Stomach smooth muscle (tissue), 2 donors: ENCODE measurements around the gene ATP9B.
"Not testable (repeated sequence)": the region's sequence is repeated elsewhere in the genome, so short reads cannot be mapped to it uniquely, and the experiment has no call there.

ENCODE experiments used
- H3K27ac ChIP-seq: one replicate; pipeline ENCODE4 v1.7.0; 2013; ENCODE audit warnings: mild to moderate bottlenecking, low read length, inconsistent platforms
- H3K27me3 ChIP-seq, 2 donors: one replicate each; pipeline ENCODE4 v1.7.0; 2013; ENCODE audit warnings: low read length in 2 of 2; ENCODE audit not compliant: insufficient read depth in 2 of 2, control insufficient read depth in 1 of 2
- H3K36me3 ChIP-seq, 2 donors: one replicate each; pipeline ENCODE4 v1.7.0; 2013; ENCODE audit warnings: low read length in 2 of 2; ENCODE audit not compliant: control insufficient read depth in 2 of 2, insufficient read depth in 2 of 2
- H3K4me1 ChIP-seq: one replicate; pipeline ENCODE4 v1.7.0; 2013; ENCODE audit warnings: low read length; ENCODE audit not compliant: control insufficient read depth, insufficient read depth
- H3K4me3 ChIP-seq, 2 donors: one replicate each; pipeline ENCODE4 v1.7.0; 2013; ENCODE audit warnings: low read length in 2 of 2
- H3K9ac ChIP-seq, 2 donors: one replicate each; pipeline ENCODE4 v1.7.0; 2013; ENCODE audit warnings: low read length in 2 of 2, mild to moderate bottlenecking in 1 of 2
- H3K9me3 ChIP-seq, 2 donors: one replicate each; pipeline ENCODE4 v1.7.0; 2013; ENCODE audit warnings: low read length in 2 of 2; ENCODE audit not compliant: control insufficient read depth in 2 of 2
- donor health status: healthy.
- donor health status: Pancreatic carcinoma.

Gene ATP9B

DNA sequence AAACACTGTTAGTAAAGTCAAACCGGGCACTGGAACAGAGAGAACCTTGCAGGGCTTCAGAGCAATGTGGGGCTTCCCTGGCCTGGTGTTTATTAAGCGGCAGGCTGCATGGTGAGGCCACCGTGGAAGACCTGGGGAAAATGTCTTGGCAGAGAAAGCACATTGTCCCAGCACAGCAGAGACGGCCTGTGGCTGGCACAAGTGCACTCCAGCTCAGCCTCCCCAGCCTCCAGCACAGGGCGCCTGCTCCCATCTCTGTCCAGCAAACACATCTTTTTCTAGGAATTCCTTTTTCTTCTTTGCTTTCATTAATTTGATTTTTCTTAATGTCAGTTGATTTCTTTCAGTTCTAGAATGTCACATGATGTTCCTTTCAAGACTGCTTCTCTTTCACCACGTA, 188.3 kb downstream of the ATP9B start:
- H3K9ac ChIP-seq: no peak overlapping the region
- H3K27me3 ChIP-seq: no peaks in the 10 kb centered on the region
- no peak overlapping the region for H3K27ac ChIP-seq
- no peaks in the 10 kb centered on the region for H3K9me3 ChIP-seq
- no peak overlapping the region for H3K4me3 ChIP-seq
- peaks cover 5% of the 10 kb centered on the region for H3K4me1 ChIP-seq
- H3K36me3 ChIP-seq: peaks cover 9 to 13% of the 10 kb centered on the region in 2 donors

DNA sequence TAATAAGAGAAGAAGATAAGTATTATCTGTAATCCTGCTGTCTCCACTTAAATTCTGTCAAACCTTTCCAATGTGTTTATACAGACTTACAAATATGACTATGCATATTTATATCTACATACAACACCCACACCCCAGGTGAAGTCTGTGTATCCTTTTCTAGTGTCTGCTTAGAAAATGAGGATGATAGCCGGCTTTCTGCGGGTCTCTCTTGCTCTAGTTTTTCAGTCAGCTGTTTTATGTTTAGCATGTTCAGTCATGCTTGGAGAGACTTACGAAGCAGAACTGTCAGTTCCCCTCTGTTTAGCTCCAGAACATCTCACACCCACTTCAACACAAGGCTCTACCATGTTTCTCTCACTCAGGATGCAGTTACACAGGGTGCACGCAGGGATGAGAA, 189.3 kb downstream of the ATP9B start:
- H3K27ac ChIP-seq: no peak overlapping the region
- H3K4me1 ChIP-seq: peaks cover 5% of the 10 kb centered on the region
- H3K9ac ChIP-seq: no peak overlapping the region
- no peaks in the 10 kb centered on the region for H3K9me3 ChIP-seq
- H3K4me3 ChIP-seq: no peak overlapping the region
- peaks cover 9 to 12% of the 10 kb centered on the region in 2 donors for H3K36me3 ChIP-seq
- no peaks in the 10 kb centered on the region for H3K27me3 ChIP-seq

DNA sequence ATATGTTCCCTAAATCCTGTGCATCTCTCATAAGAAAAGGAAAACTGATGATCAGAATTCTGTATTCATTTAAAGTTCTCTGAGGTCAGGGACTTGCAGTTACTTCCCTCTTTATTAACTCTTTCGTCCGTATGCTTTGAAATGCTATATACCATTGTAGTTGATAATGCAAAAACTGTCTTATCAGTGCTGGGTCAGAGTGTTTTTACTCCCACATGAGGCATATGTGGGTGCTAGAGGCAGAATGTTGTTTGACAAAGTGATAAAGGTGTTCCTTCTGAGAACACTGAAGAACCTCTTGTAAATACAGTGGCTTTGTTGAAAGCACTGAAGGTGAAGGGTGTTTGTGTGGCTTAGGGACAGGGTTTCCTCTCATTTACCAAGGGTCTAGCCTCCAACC, 190.0 kb downstream of the ATP9B start:
- no peaks in the 10 kb centered on the region for H3K27me3 ChIP-seq

DNA sequence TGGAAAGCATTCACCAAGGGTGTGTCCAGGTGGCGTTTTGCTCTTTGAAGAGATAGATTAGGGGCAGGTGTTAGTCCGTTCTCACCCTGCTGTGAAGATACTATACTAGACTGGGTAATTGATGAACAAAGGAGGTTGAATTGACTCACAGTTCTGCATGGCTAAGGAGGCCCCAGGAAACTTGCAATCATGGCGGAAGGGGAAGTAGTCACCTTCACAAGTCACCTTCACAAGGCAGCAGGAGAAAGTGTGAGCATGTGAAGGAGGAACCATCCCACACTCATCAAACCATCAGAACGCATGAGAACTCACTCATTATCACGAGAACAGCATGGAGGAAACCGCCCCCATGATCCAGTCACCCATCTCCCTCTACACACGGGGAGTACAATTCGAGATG, 190.8 kb downstream of the ATP9B start:
- peaks cover 0 to 3% of the 10 kb centered on the region in 2 donors for H3K9me3 ChIP-seq
- H3K4me3 ChIP-seq: no peak overlapping the region
- H3K27me3 ChIP-seq: no peaks in the 10 kb centered on the region
- peaks cover 3 to 5% of the 10 kb centered on the region in 2 donors for H3K36me3 ChIP-seq
- H3K9ac ChIP-seq: no peak overlapping the region
- H3K4me1 ChIP-seq: peaks cover 5% of the 10 kb centered on the region
- H3K27ac ChIP-seq: no peak overlapping the region

More for the DNA sequence above, 190.0 kb downstream of the ATP9B start:
- Histone ChIP-seq H3K4me1 (peaks cover 5% of the 10 kb centered on the region), H3K36me3 (peaks cover 9% of the 10 kb centered on the region in 2 donors), H3K9me3 (no peaks in the 10 kb centered on the region), H3K27ac (no peak overlapping the region), H3K4me3 (no peak overlapping the region), H3K9ac (no peak overlapping the region)

DNA sequence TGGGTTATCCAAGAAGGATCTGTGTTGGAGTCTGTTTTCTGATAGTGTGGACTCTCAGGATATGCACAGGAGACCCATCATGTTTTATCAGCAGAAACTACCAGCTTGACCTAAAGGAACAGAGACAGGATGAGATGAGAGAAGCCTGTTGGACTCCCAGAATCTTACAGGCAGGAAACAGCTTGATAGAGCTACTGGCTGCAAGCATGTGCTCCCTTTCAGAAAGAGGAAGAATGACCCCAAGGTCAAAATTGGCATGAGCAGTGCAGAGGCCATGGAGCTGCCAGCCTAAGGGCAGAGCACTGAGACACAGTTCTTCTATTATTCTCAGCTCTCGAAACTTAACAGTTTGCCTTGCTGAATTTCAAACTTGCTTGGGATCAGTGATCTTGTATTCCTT, 191.3 kb downstream of the ATP9B start:
- Histone ChIP-seq H3K9ac (no peak overlapping the region), H3K4me3 (no peak overlapping the region), H3K27ac (no peak overlapping the region), H3K9me3 (peaks cover 0 to 7% of the 10 kb centered on the region in 2 donors), H3K27me3 (no peaks in the 10 kb centered on the region), H3K4me1 (peaks cover 5% of the 10 kb centered on the region), H3K36me3 (peaks cover 0 to 5% of the 10 kb centered on the region in 2 donors)

DNA sequence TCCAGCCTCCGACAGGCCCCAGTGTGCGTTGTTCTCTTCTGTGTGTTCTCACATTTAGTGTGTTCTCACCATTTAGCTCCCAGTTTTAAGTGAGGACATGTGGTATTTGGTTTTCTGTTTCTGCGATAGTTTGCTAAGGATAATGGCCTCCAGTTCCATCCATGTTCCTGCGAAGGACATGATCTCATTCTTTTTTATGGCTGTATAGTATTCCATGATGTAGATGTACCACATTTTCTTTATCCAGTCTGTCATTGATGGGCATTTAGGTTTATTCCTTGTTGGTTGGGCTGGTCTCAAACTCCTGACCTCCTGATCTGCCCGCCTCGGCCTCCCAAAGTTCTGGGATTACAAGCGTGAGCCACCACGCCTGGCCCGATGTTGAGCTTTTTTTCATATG, 195.9 kb downstream of the ATP9B start:
- not testable (repeated sequence) for H3K27me3 ChIP-seq, H3K4me1 ChIP-seq, H3K9ac ChIP-seq, H3K27ac ChIP-seq, H3K36me3 ChIP-seq, H3K4me3 ChIP-seq, H3K9me3 ChIP-seq

DNA sequence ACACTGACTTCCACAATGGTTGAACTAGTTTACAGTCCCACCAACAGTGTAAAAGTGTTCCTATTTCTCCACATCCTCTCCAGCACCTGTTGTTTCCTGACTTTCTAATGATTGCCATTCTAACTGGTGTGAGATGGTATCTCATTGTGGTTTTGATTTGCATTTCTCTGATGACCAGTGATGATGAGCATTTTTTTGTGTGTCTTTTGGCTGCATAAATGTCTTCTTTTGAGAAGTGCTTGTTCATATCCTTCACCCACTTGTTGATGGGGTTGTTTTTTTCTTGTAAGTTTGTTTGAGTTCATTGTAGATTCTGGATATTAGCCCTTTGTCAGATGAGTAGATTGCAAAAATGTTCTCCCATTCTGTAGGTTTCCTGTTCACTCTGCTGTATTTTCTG, 202.6 kb downstream of the ATP9B start:
- H3K9ac ChIP-seq, H3K4me3 ChIP-seq, H3K27ac ChIP-seq, H3K4me1 ChIP-seq, H3K27me3 ChIP-seq, H3K9me3 ChIP-seq: not testable (repeated sequence)
- H3K36me3 ChIP-seq: peaks cover 11 to 17% of the 10 kb centered on the region in 2 donors

DNA sequence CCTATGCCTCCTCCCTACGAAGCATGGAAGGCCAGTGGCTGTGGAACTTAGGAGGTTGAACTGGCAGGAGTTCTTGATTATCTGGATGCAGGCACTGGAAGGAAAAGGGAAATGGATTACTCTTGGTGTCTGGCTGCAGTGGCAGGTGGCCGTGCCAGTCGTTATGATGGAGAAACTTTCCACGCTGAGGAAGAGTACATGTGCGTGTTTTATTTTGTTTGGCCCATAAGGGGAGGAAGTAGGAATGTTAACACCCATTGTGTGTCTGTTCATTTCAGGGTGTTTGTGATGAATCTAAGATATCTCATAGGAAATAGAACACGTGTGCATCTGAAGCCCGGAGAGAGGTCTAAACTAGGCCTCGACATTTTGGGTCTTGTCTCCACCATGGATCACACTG, 203.7 kb downstream of the ATP9B start:
- H3K4me1 ChIP-seq: no peaks in the 10 kb centered on the region
- H3K36me3 ChIP-seq: peaks cover 11 to 17% of the 10 kb centered on the region in 2 donors
- H3K4me3 ChIP-seq: no peak overlapping the region
- no peaks in the 10 kb centered on the region for H3K27me3 ChIP-seq
- H3K27ac ChIP-seq: no peak overlapping the region
- no peak overlapping the region for H3K9ac ChIP-seq
- H3K9me3 ChIP-seq: no peaks in the 10 kb centered on the region

DNA sequence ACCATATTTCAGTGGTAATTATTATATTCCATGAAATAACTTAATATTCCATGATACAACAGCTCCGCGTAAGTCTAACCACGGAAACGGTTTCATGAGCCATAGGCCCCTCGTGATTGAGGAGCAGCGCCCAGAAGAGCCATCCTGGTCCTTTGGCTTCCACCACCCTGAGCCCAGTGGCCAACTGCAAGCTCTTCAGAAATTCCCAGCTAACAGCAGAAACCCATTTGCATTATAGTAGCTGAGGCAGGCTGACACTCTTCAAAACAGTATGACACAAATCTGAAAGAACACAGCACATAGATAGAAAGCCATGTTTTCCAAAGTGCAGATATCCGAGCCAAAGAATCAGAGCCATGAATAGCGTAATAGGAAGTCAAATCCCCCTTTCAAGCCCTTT, 205.6 kb downstream of the ATP9B start:
- Histone ChIP-seq H3K9ac (no peak overlapping the region), H3K36me3 (peaks cover 11 to 19% of the 10 kb centered on the region in 2 donors), H3K27me3 (no peaks in the 10 kb centered on the region), H3K4me1 (no peaks in the 10 kb centered on the region), H3K27ac (no peak overlapping the region), H3K9me3 (no peaks in the 10 kb centered on the region), H3K4me3 (no peak overlapping the region)

DNA sequence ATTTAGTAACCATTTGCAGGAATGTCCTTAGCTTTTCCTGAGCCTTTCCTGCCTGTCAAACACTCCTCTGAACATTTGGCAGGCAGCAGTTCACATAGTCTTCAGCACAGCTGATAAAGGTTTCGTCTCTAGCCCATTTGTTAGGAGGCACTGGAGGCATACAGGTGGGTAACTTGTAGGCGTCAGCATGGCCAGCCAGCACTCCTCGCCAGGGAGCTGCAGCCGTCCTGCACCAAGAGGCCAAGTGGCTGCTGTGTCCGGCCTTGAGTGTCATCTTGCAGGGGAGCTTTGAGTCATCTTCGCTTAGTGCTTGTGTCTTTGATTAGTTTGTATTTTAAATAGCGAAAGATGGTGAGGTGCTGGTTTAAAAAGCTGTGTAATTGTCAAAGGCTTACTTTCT, 206.3 kb downstream of the ATP9B start:
- no peak overlapping the region for H3K9ac ChIP-seq
- no peaks in the 10 kb centered on the region for H3K9me3 ChIP-seq
- H3K4me1 ChIP-seq: no peaks in the 10 kb centered on the region
- peaks cover 11 to 19% of the 10 kb centered on the region in 2 donors for H3K36me3 ChIP-seq
- H3K4me3 ChIP-seq: no peak overlapping the region
- no peak overlapping the region for H3K27ac ChIP-seq
- H3K27me3 ChIP-seq: no peaks in the 10 kb centered on the region

DNA sequence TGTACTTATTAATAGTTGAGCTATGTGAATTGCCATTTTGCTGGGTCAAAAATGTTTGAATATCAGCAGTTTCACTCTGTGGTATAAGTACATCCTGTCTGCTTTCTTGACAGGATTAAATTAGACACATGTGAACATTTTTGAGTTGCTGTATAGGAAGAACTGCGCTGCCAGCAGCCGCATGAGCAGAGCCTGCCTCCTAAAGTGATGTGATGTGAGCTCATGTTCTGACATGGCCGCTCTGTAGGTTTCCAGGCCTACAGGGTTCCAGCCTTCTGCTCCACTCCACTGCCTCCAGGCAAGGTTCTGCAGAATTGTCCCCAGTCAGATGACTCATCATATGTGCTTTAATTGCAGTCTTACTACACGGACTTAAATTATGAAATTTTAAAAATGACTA, 206.8 kb downstream of the ATP9B start:
- no peaks in the 10 kb centered on the region for H3K27me3 ChIP-seq
- H3K9ac ChIP-seq: no peak overlapping the region
- no peak overlapping the region for H3K4me3 ChIP-seq
- H3K36me3 ChIP-seq: peaks cover 11 to 19% of the 10 kb centered on the region in 2 donors
- H3K9me3 ChIP-seq: no peaks in the 10 kb centered on the region
- no peak overlapping the region for H3K27ac ChIP-seq
- H3K4me1 ChIP-seq: no peaks in the 10 kb centered on the region
